Activated CD8-positive, alpha-beta memory T cell treated with anti-CD3 and anti-CD28 coated beads, Interleukin-2, amount 50 U/mL, for 24 hours (primary cell): Measurements from ENCODE around the gene AK8.
"Not testable (repeated sequence)": the region's sequence is repeated elsewhere in the genome, so short reads cannot be mapped to it uniquely, and the experiment has no call there.

Experiments
- DNase-seq: peaks from one replicate; pipeline ENCODE4 v3.0.0-alpha.2; 2020; ENCODE audit errors: extremely low read depth

AK8 gene

GRCh38 chr9:132797861-132798659 is 80.0 kb downstream of the AK8 start:
- no peak for DNase-seq

- DNase-seq: no peak
These were observed 82.4 kb downstream of the AK8 start for GRCh38 chr9:132795511-132796303.

- DNase-seq: no peak
These were observed 83.2 kb downstream of the AK8 start for GRCh38 chr9:132794730-132795380.

- no peak for DNase-seq
These were observed 84.2 kb downstream of the AK8 start for GRCh38 chr9:132793606-132794580.

GRCh38 chr9:132792547-132792946 is 85.5 kb downstream of the AK8 start:
- DNase-seq: no peak

GRCh38 chr9:132791699-132792240 is 86.3 kb downstream of the AK8 start:
- DNase-seq: no peak

- DNase-seq: no peak
These were observed 88.4 kb downstream of the AK8 start for GRCh38 chr9:132789719-132790118.

GRCh38 chr9:132788378-132788777 is 89.7 kb downstream of the AK8 start:
- no peak for DNase-seq

GRCh38 chr9:132787748-132788159 is 90.3 kb downstream of the AK8 start:
- no peak for DNase-seq

GRCh38 chr9:132784286-132784830 is 93.7 kb downstream of the AK8 start:
- no peak for DNase-seq

- no peak for DNase-seq
These were observed 95.1 kb downstream of the AK8 start for GRCh38 chr9:132783006-132783405.

- no peak for DNase-seq
These were observed 96.0 kb downstream of the AK8 start for GRCh38 chr9:132782037-132782436.

GRCh38 chr9:132780230-132781007 is 97.7 kb downstream of the AK8 start:
- no peak for DNase-seq

GRCh38 chr9:132776891-132777290 is 101.2 kb downstream of the AK8 start:
- no peak for DNase-seq

GRCh38 chr9:132776268-132776667 is 101.8 kb downstream of the AK8 start:
- no peak for DNase-seq

GRCh38 chr9:132775720-132776119 is 102.4 kb downstream of the AK8 start:
- DNase-seq: no peak

- no peak for DNase-seq
These were observed 103.2 kb downstream of the AK8 start for GRCh38 chr9:132774886-132775285.

- DNase-seq: no peak
These were observed 104.2 kb downstream of the AK8 start for GRCh38 chr9:132773764-132774339.

- DNase-seq: no peak
These were observed 105.0 kb downstream of the AK8 start for GRCh38 chr9:132773093-132773492.

GRCh38 chr9:132771752-132772151 is 106.3 kb downstream of the AK8 start:
- not testable (repeated sequence) for DNase-seq
